ENCODE results near the gene CNTN5. TPM values are rescaled to one million over a fixed set of nuclear protein-coding genes. Genes with fewer than 3 reads are reported as not detected.

Gene CNTN5
- polyA plus RNA-seq, 1 of the 3 experiments (the other 2 are of a cell fraction) = not detected

DNA sequence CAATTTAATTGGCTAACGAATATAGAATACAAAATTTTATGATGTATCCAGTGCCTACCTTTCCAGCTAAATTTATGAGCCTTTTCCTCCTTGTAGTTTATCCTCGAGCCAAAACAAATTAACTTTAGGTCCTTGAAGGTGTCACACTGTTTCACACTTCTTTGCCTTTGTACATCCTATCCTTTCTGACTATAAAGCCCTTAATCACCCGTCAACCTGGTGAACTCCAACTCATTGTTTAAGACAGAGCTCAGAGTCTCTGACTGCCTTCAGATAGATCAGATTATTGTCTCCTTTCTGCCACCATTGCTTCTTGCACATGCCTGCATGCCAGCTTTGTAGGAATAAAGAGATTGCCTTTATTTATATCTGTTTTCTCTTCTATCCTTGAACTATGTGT is 58.8 kb downstream of the CNTN5 start (continued):
- TF ChIP-seq TCF12 (IDR thresholded peaks at IDR 0.05) = no peak

DNA sequence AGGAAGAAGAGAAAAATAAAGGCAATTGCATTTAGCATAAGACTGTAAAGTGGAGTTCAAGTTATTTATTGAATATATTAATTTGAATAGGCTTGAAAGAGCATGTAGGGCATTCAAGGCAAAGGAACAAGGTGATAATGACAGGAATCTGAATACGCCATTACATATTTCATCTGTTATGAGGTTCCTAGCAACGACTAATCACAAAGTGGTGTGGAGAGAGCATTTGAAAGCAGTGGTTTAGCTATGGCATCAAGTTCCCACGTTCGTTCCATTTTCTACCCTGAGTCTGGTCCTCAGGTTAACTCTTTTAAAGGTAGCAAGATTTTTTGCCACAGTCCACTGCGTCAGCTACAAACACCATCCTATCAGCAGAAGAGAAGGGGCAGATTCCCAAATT is 59.4 kb downstream of the CNTN5 start:
- H3K27ac ChIP-seq (ENCODE audit: low read depth in 2 of 2, low read length in 1 of 2) = no peak overlapping the region
- 2% methylated on average over 5 of the region's 5 CpGs for WGBS (ENCODE audit: low lambda C conversion rate)
- no peak overlapping the region for H3K9ac ChIP-seq
- no peaks in the 10 kb centered on the region for H3K9me3 ChIP-seq
- no peak for TF ChIP-seq EZH2phosphoT487 (IDR thresholded peaks at IDR 0.05; ENCODE audit: borderline replicate concordance, low read depth)
- no peak for TF ChIP-seq EP300 (IDR thresholded peaks at IDR 0.05; ENCODE audit: borderline replicate concordance in 1 of 2, low read depth in 1 of 2, low read length in 1 of 2)
- no peak for TF ChIP-seq FOXM1 (IDR thresholded peaks at IDR 0.05; ENCODE audit: low read depth)
- TF ChIP-seq REST (IDR thresholded peaks at IDR 0.05; ENCODE audit: low read depth, low read length) = no peak
- no peak for TF ChIP-seq GATA2 (CRISPR knock-in tag; IDR thresholded peaks at IDR 0.05)
- TF ChIP-seq NFIC (IDR thresholded peaks at IDR 0.05; ENCODE audit: borderline replicate concordance) = no peak
- H3K9me2 ChIP-seq = no peaks in the 10 kb centered on the region
- H3K4me2 ChIP-seq = no peak overlapping the region
- H3K79me2 ChIP-seq (ENCODE audit: insufficient read depth) = no peaks in the 10 kb centered on the region
- ChIA-PET CTCF (no interaction called here), POLR2A (no interaction called here)
- no peak for DNase-seq
- H3K4me3 ChIP-seq (ENCODE audit: low read depth in 2 of 2, low read length in 1 of 2) = no peak overlapping the region
- H3K36me3 ChIP-seq (replicated peaks in 1 of 2; ENCODE audit: control insufficient read depth in 1 of 2, insufficient read depth in 2 of 2, low read length in 1 of 2) = no peaks in the 10 kb centered on the region
- no peak overlapping the region for H2AFZ ChIP-seq (ENCODE audit: low read depth)
- no peaks in the 10 kb centered on the region for H3F3A ChIP-seq (replicated peaks; ENCODE audit: insufficient read depth)
- H3K27me3 ChIP-seq (ENCODE audit: insufficient read depth) = no peaks in the 10 kb centered on the region
- no peaks in the 10 kb centered on the region for H3K4me1 ChIP-seq (ENCODE audit: control insufficient read depth in 1 of 2, insufficient read depth in 2 of 2, low read depth in 1 of 2, low read length in 1 of 2)
- H4K20me1 ChIP-seq (ENCODE audit: insufficient read depth) = no peaks in the 10 kb centered on the region

DNA sequence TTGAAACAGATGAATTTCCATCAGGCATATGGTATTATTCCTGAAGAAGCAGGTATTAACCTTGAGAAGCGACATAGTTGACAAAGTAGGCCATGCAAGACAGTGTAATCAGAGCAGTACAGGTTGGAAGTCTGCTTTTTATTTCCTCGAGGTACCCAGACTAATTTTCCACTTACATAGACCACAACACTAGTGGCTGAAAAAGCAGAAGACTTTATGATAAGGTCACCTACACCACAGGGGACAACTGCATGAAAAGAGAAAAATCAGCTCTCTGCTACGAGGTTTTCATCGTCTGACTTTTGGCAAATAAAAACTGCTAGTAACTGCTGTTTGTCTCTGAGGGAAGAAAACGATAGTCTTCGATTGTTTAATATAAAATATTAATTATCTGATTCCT is 77.5 kb downstream of the CNTN5 start:
- Histone ChIP-seq H3K4me3 (ENCODE audit: low read depth in 2 of 2, low read length in 1 of 2) (no peak overlapping the region), H4K20me1 (ENCODE audit: insufficient read depth) (no peaks in the 10 kb centered on the region), H3K27me3 (ENCODE audit: insufficient read depth) (no peaks in the 10 kb centered on the region), H3K79me2 (ENCODE audit: insufficient read depth) (no peaks in the 10 kb centered on the region), H3F3A (replicated peaks; ENCODE audit: insufficient read depth) (no peaks in the 10 kb centered on the region), H2AFZ (ENCODE audit: low read depth) (no peak overlapping the region), H3K4me2 (no peak overlapping the region), H3K9me2 (no peaks in the 10 kb centered on the region), H3K4me1 (ENCODE audit: control insufficient read depth in 1 of 2, insufficient read depth in 2 of 2, low read depth in 1 of 2, low read length in 1 of 2) (no peaks in the 10 kb centered on the region), H3K27ac (ENCODE audit: low read depth in 2 of 2, low read length in 1 of 2) (no peak overlapping the region), H3K9ac (no peak overlapping the region), H3K36me3 (replicated peaks in 1 of 2; ENCODE audit: control insufficient read depth in 1 of 2, insufficient read depth in 2 of 2, low read length in 1 of 2) (no peaks in the 10 kb centered on the region), H3K9me3 (no peaks in the 10 kb centered on the region)
- ChIA-PET CTCF (no interaction called here), POLR2A (no interaction called here)
- WGBS (ENCODE audit: low lambda C conversion rate) = 2% methylated on average over 6 of the region's 6 CpGs
- no peak for TF ChIP-seq RXRA (IDR thresholded peaks at IDR 0.05; ENCODE audit: borderline replicate concordance, low read depth)
- TF ChIP-seq SIN3A (IDR thresholded peaks at IDR 0.05; ENCODE audit: borderline replicate concordance, low read depth, low read length) = no peak
- no peak for TF ChIP-seq GABPA (IDR thresholded peaks at IDR 0.05; ENCODE audit: low read depth)
- TF ChIP-seq USF2 (IDR thresholded peaks at IDR 0.05; ENCODE audit: borderline replicate concordance, low read depth, low read length) = no peak
- TF ChIP-seq CTCF (IDR thresholded peaks at IDR 0.05) = no peak
- DNase-seq = no peak

Data from SK-N-SH (cell line).